Astrocyte (in vitro differentiated cells and primary cell): ENCODE measurements around the gene GLYATL2. TPM values are rescaled to one million over a fixed set of nuclear protein-coding genes. Genes with fewer than 3 reads are reported as not detected.

Source experiments
- DNase-seq: peaks from one replicate; pipeline ENCODE4 v3.0.0-alpha.2; 2010; ENCODE audit warnings: low read depth
- FAIRE-seq: peaks from 2 replicates; lab custom pipeline; 2011; peaks lifted over from hg19 to GRCh38; lab: Jason Lieb, UNC
- H2AFZ ChIP-seq: 2 replicates; pipeline ENCODE4 v1.6.0; 2012; ENCODE audit warnings: low read depth, low read length, inconsistent platforms
- H3K27ac ChIP-seq: 2 replicates; pipeline ENCODE4 v1.5.1; 2011; ENCODE audit warnings: low read depth, low read length, inconsistent platforms
- H3K27me3 ChIP-seq: 2 replicates; pipeline ENCODE4 v1.6.0; 2011; ENCODE audit warnings: low read length, inconsistent platforms; ENCODE audit not compliant: insufficient read depth
- H3K36me3 ChIP-seq: 2 replicates; pipeline ENCODE4 v1.5.1; 2011; ENCODE audit warnings: low read length, inconsistent platforms; ENCODE audit not compliant: insufficient read depth
- H3K4me1 ChIP-seq: 2 replicates; pipeline ENCODE4 v1.5.1; 2011; ENCODE audit warnings: low read length, inconsistent platforms; ENCODE audit not compliant: insufficient read depth
- H3K4me2 ChIP-seq: 2 replicates; pipeline ENCODE4 v1.6.0; 2012; ENCODE audit warnings: low read length, inconsistent platforms
- H3K4me3 ChIP-seq: 2 replicates; pipeline ENCODE4 v1.5.1; 2011; ENCODE audit warnings: low read depth, mild to moderate bottlenecking, low read length, inconsistent platforms; ENCODE audit not compliant: insufficient read depth
- H3K79me2 ChIP-seq: 2 replicates; pipeline ENCODE4 v1.6.0; 2012; ENCODE audit warnings: mild to moderate bottlenecking, low read length, inconsistent platforms; ENCODE audit not compliant: insufficient read depth
- H3K9ac ChIP-seq: 2 replicates; pipeline ENCODE4 v1.6.0; 2012; ENCODE audit warnings: mild to moderate bottlenecking, low read length, inconsistent platforms
- H3K9me3 ChIP-seq: 2 replicates; pipeline ENCODE4 v1.5.1; 2012; ENCODE audit warnings: low read depth, mild to moderate bottlenecking, low read length, inconsistent platforms; ENCODE audit not compliant: insufficient read depth
- H4K20me1 ChIP-seq: 2 replicates; pipeline ENCODE4 v1.6.0; 2012; ENCODE audit warnings: low read length, inconsistent platforms; ENCODE audit not compliant: insufficient read depth
- H3K27ac Mint-ChIP-seq: one replicate; pipeline ENCODE4 v1.8.0; 2021; ENCODE audit warnings: mild to moderate bottlenecking, mixed read lengths; ENCODE audit not compliant: unreplicated experiment
- H3K27me3 Mint-ChIP-seq: one replicate; pipeline ENCODE4 v1.8.0; 2021; ENCODE audit warnings: low read depth, mixed read lengths; ENCODE audit not compliant: unreplicated experiment
- H3K36me3 Mint-ChIP-seq: one replicate; pipeline ENCODE4 v1.8.0; 2021; ENCODE audit warnings: low read depth, mixed read lengths; ENCODE audit not compliant: unreplicated experiment
- H3K4me1 Mint-ChIP-seq: one replicate; pipeline ENCODE4 v1.8.0; 2021; ENCODE audit warnings: low read depth, mixed read lengths; ENCODE audit not compliant: unreplicated experiment
- H3K4me3 Mint-ChIP-seq: one replicate; pipeline ENCODE4 v1.8.0; 2021; ENCODE audit warnings: mild to moderate bottlenecking, moderate library complexity, mixed read lengths; ENCODE audit not compliant: unreplicated experiment
- H3K9me3 Mint-ChIP-seq: one replicate; pipeline ENCODE4 v1.8.0; 2021; ENCODE audit warnings: mild to moderate bottlenecking, mixed read lengths; ENCODE audit not compliant: unreplicated experiment
- CTCF ChIP-seq: IDR thresholded peaks from 2 replicates; pipeline ENCODE4 v1.5.1; 2011; ENCODE audit warnings: low read depth, mild to moderate bottlenecking, inconsistent platforms, low read length, moderate library complexity; ENCODE audit not compliant: insufficient read depth
- EZH2 ChIP-seq: IDR thresholded peaks from 2 replicates; pipeline ENCODE4 v1.6.1; 2012; ENCODE audit warnings: mild to moderate bottlenecking, low read length, inconsistent platforms; ENCODE audit not compliant: insufficient read depth
- total RNA-seq: library from RNA; stranded (reverse); gene quantifications from 2 replicates; pipeline ENCODE4 v1.2.1, GENCODE V29; 2021

Gene GLYATL2
- total RNA-seq, 1 donor from 2014 or later, result not detected

- no peak overlapping the region for H3K27ac Mint-ChIP-seq
- Histone ChIP-seq H3K9me3 (no peaks in the 10 kb centered on the region), H2AFZ (no peak overlapping the region), H3K27ac (no peak overlapping the region), H3K36me3 (no peaks in the 10 kb centered on the region), H4K20me1 (no peaks in the 10 kb centered on the region), H3K4me1 (no peaks in the 10 kb centered on the region), H3K4me3 (no peak overlapping the region), H3K9ac (no peak overlapping the region), H3K4me2 (no peak overlapping the region), H3K27me3 (no peaks in the 10 kb centered on the region), H3K79me2 (no peaks in the 10 kb centered on the region)
- H3K4me3 Mint-ChIP-seq, result no peak overlapping the region
- H3K27me3 Mint-ChIP-seq, result no peaks in the 10 kb centered on the region
- H3K36me3 Mint-ChIP-seq, result no peaks in the 10 kb centered on the region
- H3K4me1 Mint-ChIP-seq, result no peaks in the 10 kb centered on the region
- FAIRE-seq (no peak), DNase-seq (peak; percentile 22)
- H3K9me3 Mint-ChIP-seq, result peaks cover 2% of the 10 kb centered on the region
- TF ChIP-seq CTCF (peak; percentile 65), EZH2 (no peak)
Measured at GRCh38 chr11:58788355-58789023, 56.0 kb downstream of the GLYATL2 start.

- no peaks in the 10 kb centered on the region for H3K4me1 ChIP-seq
- H3K27me3 Mint-ChIP-seq, result no peaks in the 10 kb centered on the region
- peaks cover 2% of the 10 kb centered on the region for H3K9me3 Mint-ChIP-seq
- no peak overlapping the region for H3K4me3 ChIP-seq
- no peak overlapping the region for H3K4me3 Mint-ChIP-seq
- DNase-seq (peak; percentile 2), FAIRE-seq (no peak)
- no peak overlapping the region for H3K27ac Mint-ChIP-seq
- H3K4me2 ChIP-seq, result no peak overlapping the region
- H4K20me1 ChIP-seq, result no peaks in the 10 kb centered on the region
- H3K27ac ChIP-seq, result no peak overlapping the region
- no peaks in the 10 kb centered on the region for H3K4me1 Mint-ChIP-seq
- H3K36me3 ChIP-seq, result no peaks in the 10 kb centered on the region
- no peaks in the 10 kb centered on the region for H3K36me3 Mint-ChIP-seq
- H2AFZ ChIP-seq, result no peak overlapping the region
- H3K9ac ChIP-seq, result no peak overlapping the region
- no peaks in the 10 kb centered on the region for H3K27me3 ChIP-seq
- no peak for TF ChIP-seq CTCF
- no peak for TF ChIP-seq EZH2
- H3K9me3 ChIP-seq, result no peaks in the 10 kb centered on the region
- no peaks in the 10 kb centered on the region for H3K79me2 ChIP-seq
Measured at GRCh38 chr11:58787903-58788302, 56.6 kb downstream of the GLYATL2 start.

- no peak for FAIRE-seq
- Mint-ChIP-seq H3K36me3 (no peaks in the 10 kb centered on the region), H3K27ac (no peak overlapping the region), H3K9me3 (peaks cover 2% of the 10 kb centered on the region), H3K27me3 (no peaks in the 10 kb centered on the region), H3K4me3 (no peak overlapping the region), H3K4me1 (no peaks in the 10 kb centered on the region)
- Histone ChIP-seq H3K27ac (no peak overlapping the region), H3K4me2 (no peak overlapping the region), H3K27me3 (no peaks in the 10 kb centered on the region), H3K9me3 (peaks cover 2% of the 10 kb centered on the region), H3K79me2 (no peaks in the 10 kb centered on the region), H3K9ac (no peak overlapping the region), H3K4me1 (no peaks in the 10 kb centered on the region), H3K4me3 (no peak overlapping the region), H4K20me1 (no peaks in the 10 kb centered on the region), H2AFZ (no peak overlapping the region), H3K36me3 (no peaks in the 10 kb centered on the region)
- TF ChIP-seq CTCF, result no peak
- no peak for TF ChIP-seq EZH2
- DNase-seq, result no peak
Measured at GRCh38 chr11:58786693-58787092, 57.8 kb downstream of the GLYATL2 start.
